Putamen (tissue), 1 donor: ENCODE measurements around the gene ANKRD31.

Source experiments
- DNase-seq: peaks from one replicate; pipeline ENCODE4 v3.0.0-alpha.2; 2016; ENCODE audit warnings: low spot score

ANKRD31 gene

GRCh38 chr5:75062925-75063531 lies 173.7 kb downstream of the ANKRD31 start:
- peak; percentile 52 for DNase-seq

GRCh38 chr5:75059912-75060545 lies 176.6 kb downstream of the ANKRD31 start:
- DNase-seq = peak; percentile 51

DNA sequence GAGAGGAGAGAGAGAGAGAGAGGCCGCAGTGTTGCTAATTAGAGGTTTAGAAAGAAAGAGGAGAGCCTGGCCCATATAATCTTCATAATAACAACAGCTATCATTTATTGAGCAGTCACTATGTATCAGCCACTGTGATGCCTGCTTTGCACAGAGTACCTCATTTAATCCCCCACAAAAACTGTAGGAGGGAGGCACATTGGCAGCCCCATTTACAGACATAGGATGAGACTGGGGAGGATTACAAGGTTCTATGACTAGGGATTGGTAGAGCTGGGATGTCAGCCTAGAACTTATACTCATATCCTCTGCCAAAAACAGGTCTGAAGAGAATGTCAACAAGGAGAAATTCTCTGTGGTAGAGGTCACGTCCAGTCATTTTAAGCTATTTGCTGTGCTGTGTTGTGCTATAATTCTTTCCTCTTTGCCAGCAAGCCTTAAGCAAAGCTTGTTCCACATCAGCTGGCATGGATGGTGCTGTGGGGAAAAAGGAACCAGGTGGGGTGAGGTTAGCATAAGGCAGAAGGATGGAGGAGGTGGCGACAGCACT lies 177.6 kb downstream of the ANKRD31 start:
- DNase-seq = peak; percentile 68

- no peak for DNase-seq
Measured at GRCh38 chr5:75057561-75057960, 179.1 kb downstream of the ANKRD31 start.

DNA sequence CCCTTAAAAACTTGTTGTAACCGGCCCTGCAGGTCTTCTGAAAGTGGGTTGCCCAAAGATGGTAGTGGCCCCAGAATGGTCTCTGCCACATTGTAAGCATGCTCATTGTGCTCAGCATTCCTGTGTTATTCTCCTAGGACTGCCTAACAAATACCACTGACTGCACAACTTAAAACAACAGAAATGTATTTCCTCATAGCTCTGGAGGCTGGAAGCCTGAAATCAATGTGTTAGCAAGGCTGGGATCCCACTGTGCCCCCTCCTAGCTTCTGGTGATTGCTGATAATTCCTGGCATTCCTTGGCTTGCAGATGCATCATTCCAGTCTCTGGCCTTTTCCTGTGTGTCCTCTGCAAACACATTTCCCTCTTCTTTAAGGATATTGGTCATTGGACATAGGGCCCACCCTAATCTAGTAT lies 180.9 kb downstream of the ANKRD31 start:
- DNase-seq = no peak

GRCh38 chr5:75054134-75054930 lies 182.3 kb downstream of the ANKRD31 start:
- no peak for DNase-seq

DNA sequence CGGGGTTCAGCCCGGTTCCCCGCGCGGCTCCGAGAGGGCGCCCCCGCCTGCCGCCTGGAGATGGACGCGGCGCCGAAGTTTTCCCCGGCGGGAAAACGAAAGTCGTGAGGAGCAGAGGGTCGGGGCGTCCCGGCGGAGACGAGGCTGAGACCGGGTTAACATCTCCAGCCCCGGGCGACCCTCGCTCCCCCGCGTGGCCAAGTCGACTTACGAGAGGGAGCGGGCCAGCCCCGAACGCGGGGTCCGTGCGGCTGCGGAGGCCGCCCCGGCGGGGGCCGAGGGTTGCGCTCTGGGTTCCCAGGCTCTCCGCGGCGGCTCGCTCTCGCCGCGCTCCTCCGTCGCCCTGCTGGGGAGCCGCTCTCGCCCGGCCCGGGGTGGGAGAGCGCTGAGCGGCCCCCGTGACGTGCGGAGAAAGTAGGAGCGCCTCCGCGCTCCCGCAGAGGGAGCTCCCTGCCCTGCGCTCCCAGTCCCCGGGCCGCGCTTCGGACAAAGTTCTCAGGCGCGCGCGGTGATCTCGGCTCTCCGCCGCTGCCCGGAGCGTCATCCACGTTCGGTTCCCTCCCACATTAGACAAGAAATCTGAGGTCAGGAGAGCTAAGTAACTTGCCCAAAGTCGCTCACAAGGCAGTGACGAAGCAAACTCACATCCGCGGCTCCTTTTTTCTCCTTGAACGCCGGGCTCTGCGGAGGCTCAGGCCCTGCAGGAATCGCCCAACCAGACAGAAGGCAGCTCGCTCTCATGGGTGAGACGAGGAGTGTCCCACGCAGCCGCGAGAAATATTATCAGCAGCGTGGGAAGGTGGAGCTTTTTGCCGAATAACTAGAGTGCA lies 183.2 kb downstream of the ANKRD31 start:
- DNase-seq = peak; percentile 55

DNA sequence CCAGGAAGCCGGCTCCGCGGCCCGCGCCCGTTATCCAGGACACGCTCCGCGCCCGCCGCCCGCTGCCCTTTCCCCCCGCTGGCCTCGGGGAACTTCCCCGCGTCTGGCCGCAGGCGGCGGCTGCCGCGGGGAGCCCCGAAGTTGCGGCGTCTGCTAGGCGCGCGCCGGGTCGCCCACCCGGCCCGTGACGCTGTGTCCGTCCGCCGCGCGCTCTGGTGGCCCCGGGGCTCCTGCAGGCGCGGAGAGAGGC lies 183.7 kb downstream of the ANKRD31 start:
- DNase-seq = no peak

DNA sequence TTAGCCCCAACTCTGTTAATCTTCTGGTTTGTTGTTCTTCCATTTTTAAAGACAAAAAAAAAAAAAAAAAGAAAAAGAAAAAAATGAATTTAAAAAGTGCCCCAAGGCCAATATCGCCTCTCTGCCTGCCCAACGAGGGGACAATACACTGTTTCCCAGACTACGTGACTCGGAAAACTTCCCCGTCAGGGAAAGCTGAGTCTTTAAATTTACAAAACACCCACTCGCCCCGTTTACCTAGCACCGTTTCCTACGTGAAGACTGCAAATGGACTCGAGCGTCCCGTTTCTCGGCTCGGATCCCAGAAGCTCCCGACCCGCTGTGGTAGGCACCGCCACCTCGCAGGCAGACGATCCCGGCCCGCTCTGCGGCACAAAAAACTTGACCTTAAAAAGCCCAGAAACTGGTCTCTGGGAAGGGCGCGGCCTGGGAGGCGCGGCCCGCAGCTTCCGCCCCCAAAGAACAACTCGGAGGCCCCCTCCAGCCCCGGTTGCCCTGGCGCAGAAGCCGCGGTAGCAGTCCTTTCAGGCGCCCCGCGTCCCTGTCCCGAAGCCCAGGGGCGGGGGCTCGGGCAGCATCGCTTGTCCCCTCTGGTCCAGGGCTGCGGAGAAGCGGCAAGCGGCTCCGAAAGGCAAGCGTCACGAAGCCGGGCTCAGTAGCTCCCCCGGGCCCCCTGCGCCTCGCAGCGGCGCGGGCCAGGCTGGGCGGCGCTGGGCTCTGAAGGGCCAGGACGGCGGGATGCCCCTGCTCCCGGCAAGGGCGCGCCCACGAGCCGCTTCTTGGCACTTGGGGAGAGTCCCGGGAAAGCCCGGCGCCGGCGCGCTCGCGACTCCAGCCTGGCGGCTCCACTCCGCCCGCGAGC lies 184.3 kb downstream of the ANKRD31 start, which contains the start of gene GCNT4:
TSS of gene GCNT4 (minus strand) at position 367 of the 862 bp plus-strand sequence. CDS start 22,521 bp downstream, outside the sequence.
- DNase-seq = no peak

DNA sequence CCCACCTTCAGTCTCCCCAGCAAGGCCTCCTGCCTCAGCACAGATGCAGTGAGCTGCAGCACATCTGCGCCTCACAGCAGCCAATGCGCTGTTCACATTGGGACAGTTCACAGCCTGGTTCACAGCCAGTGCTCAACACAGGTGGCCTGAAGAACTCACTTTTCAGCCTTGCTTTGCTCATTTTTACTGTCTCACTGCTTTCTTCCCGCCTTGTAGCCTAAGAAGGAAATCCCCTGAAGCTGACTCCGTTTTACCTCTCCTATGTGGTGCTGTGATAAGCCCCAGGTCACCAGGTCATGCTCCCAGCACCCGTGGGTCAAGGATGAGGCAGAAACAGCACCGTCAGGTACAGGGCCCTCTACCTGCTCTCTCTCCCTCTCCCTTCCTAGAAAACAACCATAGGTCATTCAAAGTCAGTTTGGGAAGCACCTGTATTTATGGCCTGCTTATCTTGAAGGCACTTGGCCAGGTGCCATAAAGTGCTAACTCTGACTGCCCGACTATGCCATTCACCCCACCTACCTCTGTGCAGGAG lies 185.4 kb downstream of the ANKRD31 start:
- DNase-seq = no peak

GRCh38 chr5:75050415-75050814 lies 186.3 kb downstream of the ANKRD31 start:
- no peak for DNase-seq

DNA sequence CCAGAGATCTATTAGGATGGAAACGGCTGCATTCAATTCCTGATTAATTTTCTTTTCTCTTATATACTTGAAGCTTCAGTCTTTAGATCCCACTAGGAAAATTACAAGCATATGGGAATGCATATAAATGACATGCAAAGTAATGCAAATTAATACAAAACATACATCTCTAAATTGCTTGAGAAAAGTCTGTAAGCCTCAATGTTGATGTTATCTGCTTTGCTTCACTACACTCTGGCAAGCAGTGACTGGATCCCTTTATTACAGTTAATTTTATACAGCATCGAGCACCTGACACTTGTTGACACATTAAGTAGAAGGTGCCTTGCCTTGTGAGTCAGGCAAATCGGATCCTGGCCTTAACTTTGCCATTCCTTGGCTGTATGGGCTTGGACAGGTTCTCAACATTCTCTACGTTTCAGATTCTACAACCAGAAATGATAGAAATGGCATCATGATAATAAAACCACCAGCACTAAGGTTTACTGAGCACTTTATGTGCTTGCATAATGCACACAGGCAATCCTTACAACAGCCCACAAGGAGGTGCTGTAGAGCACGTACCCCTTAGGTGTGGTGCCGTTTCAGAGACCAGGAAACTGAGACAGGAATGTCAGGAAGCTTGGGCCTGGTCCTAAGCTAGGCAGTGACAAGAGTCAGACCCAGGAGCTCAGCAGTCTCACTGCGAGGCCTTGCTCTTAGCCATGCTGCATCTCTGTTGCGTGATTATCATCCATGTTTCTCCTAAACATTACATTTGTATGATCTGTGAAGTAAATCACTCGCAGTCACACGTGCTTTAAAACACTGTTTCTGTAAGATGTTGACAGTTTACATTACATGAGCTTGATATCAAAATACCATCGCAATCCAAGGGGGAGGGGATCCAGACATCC lies 187.0 kb downstream of the ANKRD31 start:
- no peak for DNase-seq

DNA sequence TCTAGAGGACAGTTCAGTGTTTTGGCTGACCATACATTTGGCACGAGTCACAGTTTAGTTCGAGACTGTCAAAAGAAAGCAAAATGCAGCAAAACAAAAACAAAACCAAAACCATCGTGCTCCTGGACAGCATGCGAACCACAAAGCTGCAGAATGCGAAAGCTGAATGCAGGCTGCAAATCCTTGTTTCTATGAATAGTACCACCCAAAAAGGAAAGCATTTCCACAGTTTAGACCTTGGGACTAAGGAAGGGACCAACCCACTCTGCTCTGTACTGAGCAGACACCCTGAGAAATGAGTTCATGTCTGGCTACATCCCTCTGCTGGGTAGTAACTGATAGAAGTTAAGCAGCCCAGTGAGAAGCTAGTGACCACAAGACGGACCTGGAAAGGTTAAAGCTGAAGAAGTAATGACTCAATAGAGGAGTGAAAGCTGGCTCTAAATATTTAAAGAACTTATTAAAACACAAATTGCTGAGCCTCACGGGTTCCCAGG lies 188.2 kb downstream of the ANKRD31 start:
- DNase-seq = no peak

- DNase-seq = no peak
Measured at GRCh38 chr5:75047356-75047755, 189.3 kb downstream of the ANKRD31 start.

DNA sequence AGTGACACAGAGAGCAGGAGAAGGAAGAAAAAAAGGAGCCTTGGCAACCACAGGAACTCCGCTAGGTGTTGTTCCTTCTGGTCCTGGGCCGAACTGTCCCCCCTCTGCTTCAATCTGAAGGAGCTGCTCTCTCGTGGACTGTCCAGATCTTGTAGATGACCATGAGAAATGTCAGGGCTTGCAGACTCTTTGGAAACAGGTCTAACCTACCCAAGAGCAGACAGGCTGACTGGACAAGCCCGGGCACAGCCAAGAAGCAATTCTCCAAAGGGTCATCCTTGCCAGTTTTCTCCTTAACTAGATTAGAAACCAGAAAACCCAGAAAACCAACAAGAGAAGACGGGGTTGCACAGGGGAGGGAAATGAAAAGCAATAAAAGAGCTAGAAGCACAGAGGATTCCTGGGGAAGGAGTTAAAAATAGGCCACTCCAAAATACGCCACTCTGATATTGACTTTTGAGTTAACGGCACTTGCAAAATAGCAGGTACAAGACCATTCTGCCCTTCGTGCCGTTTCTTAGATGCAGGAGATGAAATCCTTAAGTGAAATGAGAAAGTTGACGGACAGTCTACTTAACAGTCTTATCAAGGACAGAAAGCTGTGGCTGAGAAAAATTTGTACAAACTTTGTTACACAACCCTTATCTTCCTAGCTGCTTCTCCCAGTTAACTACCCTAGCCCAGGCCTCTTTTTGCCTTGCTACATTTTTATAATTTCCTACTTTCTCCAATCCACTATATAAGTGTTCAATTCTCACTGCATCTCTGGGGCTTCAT lies 190.1 kb downstream of the ANKRD31 start:
- no peak for DNase-seq

DNA sequence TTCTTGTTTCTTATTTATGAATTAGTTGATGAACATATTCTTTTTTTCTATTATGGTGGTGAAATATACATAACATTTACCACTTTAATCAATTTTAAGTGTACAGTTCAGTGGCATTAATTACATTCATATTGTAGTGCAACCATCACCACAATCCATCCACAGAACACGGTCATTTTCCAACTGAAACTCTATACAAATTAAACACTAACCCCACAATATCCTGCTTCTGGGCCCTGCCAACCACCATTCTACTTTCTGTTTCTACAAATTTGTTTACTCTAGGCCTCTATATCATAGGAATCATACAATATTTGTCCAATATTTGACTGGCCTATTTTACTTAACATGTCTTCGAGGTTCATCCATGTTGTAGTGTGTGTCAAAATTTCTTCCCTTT lies 191.6 kb downstream of the ANKRD31 start:
- no peak for DNase-seq

DNA sequence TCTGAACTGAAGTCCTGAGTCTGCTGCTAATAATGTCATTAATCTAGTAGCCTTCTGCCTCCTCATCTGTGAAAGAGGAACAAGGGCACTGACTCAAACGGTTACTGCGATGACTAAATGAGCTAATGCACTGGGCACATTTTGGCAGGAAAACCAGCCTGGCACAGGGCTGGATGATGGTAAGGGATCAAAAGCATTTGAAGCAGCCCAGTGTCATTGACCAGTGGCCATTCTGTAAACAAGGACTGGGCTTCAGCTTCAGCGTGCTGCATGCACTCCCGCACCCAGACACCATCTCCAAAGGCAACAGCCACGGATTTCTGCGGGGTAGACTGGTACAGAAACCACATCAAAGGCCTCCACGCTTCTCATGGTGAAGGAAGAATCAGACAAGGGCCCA lies 192.3 kb downstream of the ANKRD31 start:
- peak; percentile 42 for DNase-seq

- no peak for DNase-seq
Measured at GRCh38 chr5:75043633-75044264, 192.9 kb downstream of the ANKRD31 start.
